NCI-H82 treated with DMSO at 0.1 percent for 48 hours (cell line): ENCODE measurements around the gene SOX1.

ENCODE experiments used
- DNase-seq: peaks from one replicate; lab custom pipeline; 2025; ENCODE audit not compliant: unreplicated experiment; lab: John Stamatoyannopoulos, UW

The SOX1 gene

DNA sequence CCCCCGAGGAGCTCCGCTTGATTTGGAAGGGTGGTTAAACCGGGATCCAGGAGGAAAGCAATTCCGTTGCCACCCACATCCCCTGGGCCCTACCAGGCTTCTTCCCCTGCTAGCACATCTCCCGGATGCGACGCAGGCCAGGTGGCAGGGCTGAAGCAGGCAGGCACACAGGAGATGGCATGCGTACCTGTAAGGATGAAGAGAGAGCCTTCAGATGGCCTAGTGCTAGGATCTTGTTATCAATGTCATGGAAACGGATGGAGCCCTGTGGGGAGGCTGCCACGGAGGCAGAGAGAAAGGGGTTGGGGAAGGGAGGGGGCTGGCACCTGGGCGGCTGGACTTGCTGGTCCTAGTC, 8.5 kb upstream of the SOX1 start:
- DNase-seq = no peak

DNA sequence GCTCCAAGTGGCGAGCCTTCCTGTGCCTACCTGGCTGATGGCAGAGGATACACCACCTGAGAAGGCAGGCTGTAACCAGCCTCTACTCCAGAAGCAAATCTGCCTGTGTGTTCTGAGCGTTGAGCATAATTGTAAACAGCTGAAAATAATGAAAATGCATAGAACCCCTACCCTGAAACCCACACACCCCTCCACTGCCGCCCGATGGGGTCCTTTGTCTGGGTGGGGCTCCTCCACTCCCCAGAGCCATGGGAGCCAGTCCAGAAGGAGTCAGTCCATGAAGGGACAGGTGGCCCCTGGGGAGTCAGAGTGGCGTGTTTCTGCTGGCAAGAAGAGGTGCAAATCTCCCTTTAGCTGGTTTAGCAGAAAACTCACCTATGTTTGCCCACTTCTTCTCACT, 8.0 kb upstream of the SOX1 start:
- DNase-seq = no peak

DNA sequence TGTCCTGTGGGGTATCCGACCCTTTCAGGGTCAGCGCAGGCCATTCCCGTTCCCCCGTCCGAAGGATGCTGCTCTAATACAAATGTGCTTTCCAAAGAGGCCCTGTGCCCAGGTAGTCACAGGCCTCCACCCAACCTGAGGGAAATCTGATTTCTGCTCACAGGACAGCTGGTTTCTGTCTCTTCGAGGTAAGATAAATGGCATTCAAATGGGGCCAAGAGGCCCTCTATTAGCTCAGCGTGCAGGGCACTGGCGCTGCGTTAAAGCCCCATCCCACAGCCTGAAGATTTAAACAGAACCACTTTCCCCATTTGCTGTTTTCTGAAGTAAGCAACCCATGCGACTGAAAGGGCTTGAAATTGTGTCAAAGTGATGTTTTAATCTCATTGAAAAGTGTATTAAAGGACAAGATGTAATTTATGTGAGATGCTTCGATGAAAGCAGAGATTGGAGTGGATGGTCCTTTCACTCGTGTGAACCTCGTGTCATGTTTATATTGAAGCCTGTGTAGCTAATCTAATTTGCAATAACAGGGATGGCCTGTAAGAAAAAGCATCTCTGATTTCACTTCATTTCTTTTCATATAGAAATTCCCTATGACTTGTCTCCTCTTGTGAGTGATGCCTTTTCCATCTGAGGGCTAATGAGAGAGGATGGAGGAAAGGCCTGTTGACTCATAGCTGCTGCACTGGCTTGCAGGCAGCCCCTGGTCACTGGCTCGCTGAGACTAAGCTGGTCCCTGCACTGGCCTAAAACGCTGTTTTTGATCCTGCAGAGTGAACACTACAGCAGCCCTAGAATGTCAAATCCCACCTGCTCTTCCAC, 7.3 kb upstream of the SOX1 start:
- DNase-seq = no peak

DNA sequence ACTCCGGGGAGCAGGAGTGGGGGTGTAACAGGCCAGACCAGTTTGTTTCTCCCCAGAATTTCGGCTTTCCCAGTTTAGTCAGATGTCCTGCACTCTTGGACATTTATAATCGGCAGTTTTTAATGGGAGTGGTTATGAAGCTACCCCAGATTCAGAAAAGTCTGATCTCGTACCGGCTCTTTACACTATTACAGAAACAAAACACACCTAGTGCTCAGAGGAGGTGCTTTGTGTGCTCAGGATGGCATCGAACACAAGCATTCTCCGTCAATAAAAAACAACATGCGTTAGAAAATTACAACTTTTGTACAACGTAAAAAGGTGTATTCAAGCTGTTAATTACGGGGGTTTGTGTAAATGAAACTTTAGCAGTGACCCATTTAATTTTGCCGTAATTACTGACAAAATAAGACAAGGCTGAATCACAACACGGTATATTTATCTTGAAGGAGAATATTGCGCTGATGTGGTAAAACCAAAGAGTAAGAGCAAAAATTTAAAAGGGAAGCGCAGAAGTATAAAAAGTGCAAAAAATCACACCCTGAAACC, 6.6 kb upstream of the SOX1 start:
- DNase-seq = no peak

DNA sequence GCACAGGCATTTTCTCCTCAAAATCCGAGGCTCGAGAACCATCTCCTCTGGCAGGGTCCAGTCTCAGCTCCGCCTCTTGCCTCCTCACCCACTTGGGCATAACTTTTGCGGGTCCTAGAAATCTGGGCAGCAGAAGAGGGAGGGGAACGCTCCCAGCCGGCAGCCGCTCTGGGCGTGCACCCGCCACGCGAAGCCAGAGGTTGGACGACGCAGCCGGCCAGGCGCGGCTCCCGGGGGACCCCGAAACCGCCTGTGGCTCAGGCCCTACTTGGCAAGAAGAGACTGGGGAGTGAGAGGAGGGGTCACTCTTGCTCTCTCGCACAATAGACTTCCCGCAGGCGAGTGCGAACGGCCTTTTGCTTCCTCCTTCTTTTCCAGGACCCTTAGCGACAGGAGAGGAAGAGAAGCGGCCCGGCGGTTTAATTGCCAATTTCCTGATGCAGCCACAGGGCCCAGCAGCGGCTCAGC, 6.0 kb upstream of the SOX1 start:
- no peak for DNase-seq

DNA sequence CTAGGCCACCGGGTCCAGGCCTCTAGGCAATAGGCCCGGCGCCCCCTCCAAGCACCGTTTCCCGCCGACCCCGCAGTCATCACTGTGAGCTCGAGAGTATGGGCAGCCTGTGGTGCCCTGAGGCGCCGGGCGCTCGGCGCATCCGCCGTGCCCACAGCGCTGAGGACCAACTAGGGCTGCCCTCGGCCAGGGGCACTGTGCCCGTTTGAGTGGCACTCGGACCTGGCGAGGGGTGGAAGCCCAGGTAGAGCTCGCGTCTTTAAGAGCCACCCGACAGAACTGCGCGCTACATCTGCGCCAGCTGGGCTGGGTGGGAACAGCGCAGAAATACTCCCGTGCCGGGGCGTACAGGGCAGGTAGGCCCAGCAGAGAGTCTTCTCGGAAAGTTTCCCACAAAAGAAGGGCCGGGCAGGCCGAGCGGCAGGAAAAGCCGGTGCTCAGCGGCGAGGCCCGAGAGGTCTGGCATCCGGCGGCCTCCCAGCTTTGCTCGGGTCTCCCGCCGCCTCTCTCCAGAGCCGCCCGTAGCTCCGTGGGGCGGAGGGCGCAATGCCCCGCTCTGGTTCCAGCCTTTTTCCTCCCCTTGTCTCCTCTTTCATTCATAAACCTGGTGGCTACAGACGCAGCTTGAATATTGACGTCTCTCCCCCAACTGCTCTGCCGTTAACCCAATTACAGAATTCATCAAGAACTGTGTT, 5.4 kb upstream of the SOX1 start:
- no peak for DNase-seq

DNA sequence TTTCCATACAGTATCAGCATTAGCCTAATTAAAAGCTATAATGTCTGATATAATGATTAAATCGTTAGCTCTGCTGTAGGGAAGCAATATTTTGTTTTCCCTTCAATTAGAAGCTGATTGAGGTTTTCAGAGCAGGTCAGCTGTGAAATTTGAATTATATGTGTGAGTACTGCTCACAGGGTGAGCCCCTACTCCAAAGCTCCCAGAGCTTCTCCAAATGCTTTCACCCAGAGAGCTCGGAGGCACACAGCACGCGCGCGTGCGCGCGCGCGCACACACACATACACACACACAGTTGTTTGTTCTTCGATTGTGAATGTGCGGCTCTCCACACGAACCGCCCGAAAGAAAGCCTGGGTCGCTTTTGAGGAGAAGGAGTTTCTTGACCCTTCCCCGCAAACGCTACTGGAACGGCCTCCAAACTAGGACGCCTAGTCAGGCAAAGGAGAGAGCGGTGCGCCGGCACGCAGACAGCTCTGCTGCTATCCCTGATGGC, 4.8 kb upstream of the SOX1 start:
- no peak for DNase-seq

DNA sequence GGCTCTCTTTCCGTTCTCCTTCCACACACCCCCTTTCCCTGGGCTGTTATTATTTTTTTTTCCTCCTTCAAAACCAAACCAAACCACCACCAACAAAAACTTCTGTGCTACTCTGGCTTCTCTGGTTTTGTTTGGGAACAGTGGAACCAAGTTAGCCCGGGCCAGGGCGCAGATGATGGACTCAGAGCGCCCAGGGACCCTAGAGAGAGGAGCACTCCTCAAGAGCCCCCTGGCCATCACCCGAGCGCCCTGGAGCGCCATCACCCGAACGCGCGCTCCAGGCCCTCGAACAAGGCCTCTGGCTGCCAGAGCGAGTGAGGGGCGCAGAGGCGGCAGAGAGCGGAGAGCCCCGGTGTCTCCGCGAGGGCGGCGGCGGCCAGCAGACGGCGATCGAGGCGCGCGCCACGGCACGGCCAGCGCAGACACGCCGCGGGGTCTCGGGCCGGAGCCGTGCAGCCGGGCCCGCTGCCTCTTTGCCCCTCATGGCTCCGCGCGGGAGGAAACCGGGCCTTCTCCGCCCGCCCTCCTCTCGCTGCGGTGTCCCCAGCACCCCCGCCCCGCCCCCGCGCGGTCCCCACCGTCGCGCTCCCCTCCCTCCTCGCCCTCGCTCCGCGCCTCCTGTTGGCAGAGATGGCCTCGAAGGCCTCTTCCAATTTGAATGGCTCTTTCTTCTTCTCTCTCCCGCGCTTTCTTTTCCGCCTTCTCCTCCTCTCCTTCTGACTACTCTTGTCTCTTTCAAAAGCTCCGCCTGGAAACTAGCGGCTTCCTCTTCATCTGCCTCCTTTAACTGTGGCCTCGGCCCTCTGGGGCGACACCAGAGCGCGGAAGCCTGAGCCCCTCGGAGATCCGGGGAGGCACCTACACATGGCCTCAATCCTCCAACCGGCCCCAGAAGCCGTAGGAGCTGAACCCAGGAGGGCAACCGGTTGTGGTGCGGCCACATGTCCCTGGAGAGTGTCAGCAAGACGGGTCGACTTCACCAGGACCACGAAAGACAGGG, 4.1 kb upstream of the SOX1 start:
- no peak for DNase-seq

DNA sequence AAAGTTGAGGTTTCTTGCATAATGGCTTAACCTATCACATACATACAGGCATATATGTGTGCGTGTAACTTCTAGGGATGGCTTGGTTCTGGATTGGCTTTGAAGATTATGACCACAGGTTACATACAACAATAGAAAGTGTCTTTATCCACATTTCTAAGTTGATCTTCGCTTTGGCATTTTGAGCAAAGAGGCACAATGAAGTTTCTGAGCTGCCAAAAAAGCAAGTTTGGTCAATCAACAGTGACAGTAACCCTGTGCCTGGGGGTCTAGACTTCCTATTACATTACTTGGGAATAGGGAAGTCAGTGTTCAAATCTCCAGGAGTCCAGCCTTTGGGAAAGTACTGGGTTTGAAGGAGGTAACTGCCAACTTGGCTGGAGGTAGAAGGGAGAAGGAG, 3.1 kb upstream of the SOX1 start:
- no peak for DNase-seq

DNA sequence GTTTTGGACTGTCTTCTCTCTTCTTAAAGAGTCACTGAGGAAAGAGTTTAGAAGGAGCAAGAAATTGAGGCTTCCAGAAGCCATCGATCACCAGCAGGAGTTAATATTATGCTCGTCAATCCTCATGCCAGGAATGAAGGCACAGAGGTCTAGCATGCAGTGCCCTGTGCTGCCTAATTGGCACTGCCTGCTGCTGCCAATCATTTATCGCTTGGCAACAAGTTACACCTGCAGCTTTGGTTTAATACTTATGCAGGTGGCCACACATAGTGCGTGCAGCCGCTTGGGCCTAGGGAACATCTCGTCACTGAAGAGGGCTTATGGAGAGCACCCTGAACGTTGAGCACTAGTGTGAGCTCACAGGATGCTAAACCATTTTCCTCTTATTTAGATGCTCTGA, 2.7 kb upstream of the SOX1 start:
- no peak for DNase-seq

DNA sequence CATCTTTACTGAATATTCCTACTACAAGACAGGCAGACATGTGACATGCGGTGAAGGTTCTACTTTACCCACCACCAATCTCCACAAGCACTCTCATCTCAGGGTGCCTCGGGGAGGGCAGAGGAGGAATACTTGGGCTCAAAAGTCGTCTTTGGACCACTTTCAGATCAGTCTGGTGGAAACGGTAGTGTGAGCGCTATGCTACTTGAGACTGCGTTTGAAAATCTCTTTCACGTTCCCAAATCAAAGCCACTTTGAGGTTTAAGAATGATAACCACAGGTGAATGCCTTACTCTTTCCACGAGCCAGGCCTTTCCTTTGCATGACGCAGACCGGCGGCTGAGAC, 1.5 kb upstream of the SOX1 start:
- DNase-seq = no peak

DNA sequence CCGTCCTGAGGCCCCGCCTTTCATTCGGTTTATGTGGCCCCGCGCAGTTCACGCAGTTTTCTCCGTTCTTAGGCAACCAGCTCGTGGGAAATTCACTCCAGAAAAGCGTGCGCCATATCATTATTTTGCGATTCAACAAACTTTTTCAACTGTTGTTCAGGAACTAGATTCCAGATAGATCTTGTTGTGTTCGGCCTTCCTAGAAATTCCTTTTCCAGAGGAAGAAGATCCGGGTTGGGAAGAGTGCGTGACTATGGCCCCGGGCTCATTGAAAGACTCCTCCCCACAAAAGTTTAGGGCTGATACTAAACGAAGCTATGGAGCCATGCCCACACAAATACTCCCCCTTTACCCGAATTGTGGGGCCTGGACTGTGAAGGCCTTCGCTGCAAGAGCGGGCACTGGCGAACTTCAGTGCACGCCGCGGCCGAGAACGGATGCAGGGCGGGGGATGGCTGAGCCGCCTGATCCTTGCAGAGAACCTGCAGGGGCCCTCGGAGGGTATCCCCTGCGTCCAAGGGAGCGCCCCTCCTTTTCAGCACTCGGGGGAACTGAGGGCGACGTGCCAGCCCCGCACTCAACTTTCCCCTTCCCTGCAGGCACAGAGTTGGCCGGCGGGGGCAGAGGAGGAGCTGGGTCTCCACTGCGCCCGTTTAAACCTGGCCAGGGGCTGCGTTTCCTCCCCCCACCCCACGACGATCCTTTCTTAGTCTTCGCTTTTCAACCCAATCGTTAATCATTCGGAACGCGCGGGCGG, 904 bp upstream of the SOX1 start:
- no peak for DNase-seq

DNA sequence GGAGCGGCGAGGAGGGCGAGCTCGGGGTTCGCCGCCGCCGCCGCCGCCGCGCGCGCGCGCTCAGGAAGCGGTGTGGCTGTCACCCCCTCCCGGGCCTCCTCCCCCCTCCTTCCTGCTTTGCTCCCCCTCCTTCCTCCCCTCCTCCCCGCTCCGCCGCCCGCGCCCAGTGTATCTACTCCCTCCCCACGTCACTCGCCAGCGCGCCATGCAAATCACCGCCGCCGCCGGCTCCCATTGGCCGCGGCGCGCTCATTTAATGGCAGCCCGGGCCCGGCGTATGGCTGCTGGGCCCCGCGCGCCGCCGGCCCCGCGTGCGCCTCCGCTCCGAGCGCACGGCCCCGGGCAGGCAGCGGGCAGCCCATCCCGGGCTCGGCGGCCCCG, 335 bp upstream of the SOX1 start:
- DNase-seq = no peak

DNA sequence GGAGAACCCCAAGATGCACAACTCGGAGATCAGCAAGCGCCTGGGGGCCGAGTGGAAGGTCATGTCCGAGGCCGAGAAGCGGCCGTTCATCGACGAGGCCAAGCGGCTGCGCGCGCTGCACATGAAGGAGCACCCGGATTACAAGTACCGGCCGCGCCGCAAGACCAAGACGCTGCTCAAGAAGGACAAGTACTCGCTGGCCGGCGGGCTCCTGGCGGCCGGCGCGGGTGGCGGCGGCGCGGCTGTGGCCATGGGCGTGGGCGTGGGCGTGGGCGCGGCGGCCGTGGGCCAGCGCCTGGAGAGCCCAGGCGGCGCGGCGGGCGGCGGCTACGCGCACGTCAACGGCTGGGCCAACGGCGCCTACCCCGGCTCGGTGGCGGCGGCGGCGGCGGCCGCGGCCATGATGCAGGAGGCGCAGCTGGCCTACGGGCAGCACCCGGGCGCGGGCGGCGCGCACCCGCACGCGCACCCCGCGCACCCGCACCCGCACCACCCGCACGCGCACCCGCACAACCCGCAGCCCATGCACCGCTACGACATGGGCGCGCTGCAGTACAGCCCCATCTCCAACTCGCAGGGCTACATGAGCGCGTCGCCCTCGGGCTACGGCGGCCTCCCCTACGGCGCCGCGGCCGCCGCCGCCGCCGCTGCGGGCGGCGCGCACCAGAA, 1.1 kb downstream of the SOX1 start:
- DNase-seq = no peak

DNA sequence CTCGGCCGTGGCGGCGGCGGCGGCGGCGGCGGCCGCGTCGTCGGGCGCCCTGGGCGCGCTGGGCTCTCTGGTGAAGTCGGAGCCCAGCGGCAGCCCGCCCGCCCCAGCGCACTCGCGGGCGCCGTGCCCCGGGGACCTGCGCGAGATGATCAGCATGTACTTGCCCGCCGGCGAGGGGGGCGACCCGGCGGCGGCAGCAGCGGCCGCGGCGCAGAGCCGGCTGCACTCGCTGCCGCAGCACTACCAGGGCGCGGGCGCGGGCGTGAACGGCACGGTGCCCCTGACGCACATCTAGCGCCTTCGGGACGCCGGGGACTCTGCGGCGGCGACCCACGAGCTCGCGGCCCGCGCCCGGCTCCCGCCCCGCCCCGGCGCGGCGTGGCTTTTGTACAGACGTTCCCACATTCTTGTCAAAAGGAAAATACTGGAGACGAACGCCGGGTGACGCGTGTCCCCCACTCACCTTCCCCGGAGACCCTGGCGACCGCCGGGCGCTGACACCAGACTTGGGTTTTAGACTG, 1.7 kb downstream of the SOX1 start:
- DNase-seq = no peak

DNA sequence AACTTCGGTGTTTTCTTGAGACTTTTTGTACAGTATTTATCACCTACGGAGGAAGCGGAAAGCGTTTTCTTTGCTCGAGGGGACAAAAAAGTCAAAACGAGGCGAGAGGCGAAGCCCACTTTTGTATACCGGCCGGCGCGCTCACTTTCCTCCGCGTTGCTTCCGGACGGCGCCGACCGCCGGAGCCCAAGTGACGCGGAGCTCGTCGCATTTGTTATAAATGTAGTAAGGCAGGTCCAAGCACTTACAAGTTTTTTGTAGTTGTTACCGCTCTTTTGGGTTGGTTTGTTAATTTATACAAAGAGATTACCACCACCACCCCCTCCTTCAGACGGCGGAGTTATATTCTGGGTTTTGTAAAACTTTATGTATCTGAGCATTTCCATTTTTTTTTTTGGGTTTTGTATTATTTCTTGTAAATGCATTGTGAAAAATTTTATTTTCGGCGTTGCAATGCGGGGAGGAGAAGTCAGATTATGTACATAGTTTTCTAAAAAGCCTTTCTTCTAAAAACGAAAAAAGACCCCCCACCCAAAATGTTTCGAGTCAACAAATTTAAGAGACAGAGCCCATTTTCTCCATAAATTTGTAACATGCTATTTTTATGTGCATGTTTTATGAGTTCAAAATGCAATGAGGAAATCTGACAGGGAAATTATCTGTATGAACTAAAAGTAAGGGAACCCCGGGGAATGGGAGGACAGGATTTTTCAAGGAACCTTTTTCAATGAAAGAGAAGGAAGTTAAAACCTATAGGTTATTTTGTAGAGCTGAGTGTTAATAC, 2.3 kb downstream of the SOX1 start:
- DNase-seq = no peak

DNA sequence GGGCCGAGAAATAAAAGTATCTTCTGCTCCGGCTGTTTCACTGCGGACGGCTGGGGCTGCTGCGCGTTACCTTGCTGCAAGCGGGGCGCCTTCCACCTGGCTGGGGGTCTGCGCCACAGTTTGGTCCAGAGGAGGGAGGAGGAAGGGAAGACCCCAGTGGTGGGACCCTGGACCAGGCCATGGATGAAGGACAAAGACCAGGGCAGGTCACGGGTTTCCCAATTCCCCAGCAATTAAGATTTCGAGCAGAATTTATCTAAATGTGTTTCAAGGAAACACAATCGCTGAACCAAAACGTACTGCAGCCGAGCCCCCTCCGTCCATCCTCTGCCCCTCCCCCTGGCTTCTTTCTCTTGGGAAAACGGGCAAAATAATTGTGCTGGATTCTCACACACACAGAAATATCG, 2.9 kb downstream of the SOX1 start:
- no peak for DNase-seq

DNA sequence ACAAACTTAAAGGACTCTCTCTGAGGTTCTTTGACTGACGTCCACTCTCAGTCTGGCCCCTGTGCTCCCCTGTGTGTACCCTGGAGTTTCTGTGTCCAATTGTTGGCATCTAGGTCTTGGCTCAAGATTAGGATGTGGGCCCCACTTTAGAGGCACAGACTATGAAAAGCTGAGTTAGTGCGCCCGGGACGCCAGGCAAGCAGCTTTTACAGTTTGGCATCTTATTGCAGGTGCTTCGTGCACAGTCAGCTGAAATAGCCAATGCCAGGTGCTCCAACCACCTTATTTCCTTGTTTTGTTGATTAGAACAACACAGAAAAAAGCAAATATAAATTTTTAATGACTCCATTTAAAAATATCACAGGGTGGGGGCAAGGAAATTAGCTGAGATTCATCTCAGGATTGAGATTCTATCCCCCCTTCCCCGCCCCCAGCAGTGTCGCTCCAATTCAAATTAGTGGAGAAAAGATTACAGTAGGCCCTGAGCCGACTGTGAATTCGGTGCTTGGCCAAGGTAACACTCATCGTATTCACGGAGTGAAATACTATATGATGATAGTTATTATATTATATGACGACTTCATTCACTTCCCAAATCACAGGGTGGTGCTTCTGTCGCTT, 4.3 kb downstream of the SOX1 start:
- DNase-seq = no peak
